Measurements from ENCODE around the gene VKORC1L1.
"Not testable (repeated sequence)": the region's sequence is repeated elsewhere in the genome, so short reads cannot be mapped to it uniquely, and the experiment has no call there.

VKORC1L1 gene

DNA sequence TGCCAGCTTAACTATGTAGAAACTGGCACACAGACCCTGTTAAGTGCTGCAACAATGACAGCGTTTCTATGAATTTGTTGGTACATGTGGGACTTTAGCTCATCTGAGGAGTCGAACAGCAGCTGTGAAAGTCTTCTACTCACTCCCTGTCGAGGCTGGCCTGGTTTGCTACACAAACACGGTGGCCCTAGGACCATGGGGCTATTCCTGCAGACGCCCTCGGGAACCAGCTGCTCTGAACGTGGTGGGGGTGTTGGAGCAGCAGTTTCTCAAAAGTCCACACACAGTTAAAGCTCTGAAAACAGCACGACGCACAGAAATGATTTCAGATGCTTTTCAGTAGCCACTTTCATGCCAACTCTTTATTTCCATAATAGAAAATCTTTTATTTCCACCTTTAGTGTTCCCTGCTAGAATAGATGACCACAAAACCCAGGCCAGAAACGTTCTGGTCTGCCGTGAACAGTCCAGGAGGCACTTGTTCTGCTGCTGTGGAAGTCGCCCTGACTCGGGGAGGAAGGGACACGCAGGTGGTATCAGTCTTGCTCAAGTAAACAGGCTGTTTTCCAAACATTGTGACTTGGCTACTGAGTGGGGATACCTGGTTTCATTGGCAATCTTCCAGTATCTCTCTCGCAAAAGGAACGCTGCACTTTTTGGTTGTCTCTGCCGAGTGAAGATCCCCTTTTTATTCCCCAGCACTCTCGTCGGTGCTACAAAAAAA is 87.6 kb downstream of the VKORC1L1 start:
- Histone ChIP-seq H3K27me3 (no peaks in the 10 kb centered on the region), H3K4me3 (ENCODE audit: low read depth in 1 of 2, low read length in 1 of 2) (no peak overlapping the region), H3K27ac (no peak overlapping the region), H3K9me3 (no peaks in the 10 kb centered on the region), H3K4me1 (ENCODE audit: control insufficient read depth in 1 of 2, insufficient read depth in 1 of 2, low read depth in 1 of 2, low read length in 1 of 2) (no peaks in the 10 kb centered on the region), H3K36me3 (peaks cover 88% of the 10 kb centered on the region)
- TF ChIP-seq, protein P1, sequence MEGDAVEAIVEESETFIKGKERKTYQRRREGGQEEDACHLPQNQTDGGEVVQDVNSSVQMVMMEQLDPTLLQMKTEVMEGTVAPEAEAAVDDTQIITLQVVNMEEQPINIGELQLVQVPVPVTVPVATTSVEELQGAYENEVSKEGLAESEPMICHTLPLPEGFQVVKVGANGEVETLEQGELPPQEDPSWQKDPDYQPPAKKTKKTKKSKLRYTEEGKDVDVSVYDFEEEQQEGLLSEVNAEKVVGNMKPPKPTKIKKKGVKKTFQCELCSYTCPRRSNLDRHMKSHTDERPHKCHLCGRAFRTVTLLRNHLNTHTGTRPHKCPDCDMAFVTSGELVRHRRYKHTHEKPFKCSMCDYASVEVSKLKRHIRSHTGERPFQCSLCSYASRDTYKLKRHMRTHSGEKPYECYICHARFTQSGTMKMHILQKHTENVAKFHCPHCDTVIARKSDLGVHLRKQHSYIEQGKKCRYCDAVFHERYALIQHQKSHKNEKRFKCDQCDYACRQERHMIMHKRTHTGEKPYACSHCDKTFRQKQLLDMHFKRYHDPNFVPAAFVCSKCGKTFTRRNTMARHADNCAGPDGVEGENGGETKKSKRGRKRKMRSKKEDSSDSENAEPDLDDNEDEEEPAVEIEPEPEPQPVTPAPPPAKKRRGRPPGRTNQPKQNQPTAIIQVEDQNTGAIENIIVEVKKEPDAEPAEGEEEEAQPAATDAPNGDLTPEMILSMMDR (IDR thresholded peaks at IDR 0.05) = no peak

DNA sequence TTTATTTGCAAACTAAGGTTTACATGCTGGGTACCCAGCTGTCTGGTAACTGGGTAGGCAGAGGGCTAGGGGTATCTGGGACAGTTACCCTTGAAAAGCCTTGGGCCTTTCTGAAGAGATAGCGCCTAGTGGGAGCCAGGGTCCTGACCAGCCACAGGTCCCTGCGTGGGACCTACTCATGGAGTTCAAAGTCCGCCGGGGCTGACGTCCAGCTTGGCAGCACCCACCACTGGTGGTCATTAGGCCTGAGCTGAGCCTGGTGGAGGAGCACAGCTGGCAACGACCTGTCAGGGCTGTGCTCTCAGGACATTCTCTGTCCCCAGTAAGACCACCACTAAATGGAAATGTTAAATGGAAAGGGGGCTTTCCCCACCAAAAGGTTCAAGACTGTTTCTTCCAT is 89.2 kb downstream of the VKORC1L1 start:
- Histone ChIP-seq H3K4me3 (ENCODE audit: low read depth in 1 of 2, low read length in 1 of 2) (no peak overlapping the region), H3K4me1 (ENCODE audit: control insufficient read depth in 1 of 2, insufficient read depth in 1 of 2, low read depth in 1 of 2, low read length in 1 of 2) (no peaks in the 10 kb centered on the region), H3K27me3 (no peaks in the 10 kb centered on the region), H3K9me3 (no peaks in the 10 kb centered on the region), H3K27ac (no peak overlapping the region), H3K36me3 (peaks cover 92% of the 10 kb centered on the region)
- TF ChIP-seq, protein P1 (IDR thresholded peaks at IDR 0.05) = no peak

DNA sequence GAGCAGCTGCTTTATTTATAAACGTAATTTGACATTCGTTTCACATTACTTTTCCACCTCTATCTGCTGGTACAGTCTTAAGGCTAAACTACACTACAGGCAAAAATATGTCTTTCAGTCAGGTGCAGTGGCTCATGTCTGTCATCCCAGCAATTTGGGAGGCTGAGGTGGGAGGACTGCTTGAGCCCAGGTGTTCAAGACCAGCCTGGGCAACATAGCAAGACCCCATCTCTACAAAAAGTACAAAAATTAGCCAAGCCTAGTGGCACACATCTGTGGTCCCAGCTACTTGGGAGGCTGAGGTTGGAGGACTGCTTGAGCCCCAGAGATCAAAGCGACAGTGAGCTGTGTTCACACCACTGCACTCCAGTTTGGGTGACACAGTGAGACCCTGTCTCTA is 91.8 kb downstream of the VKORC1L1 start:
- not testable (repeated sequence) for H3K4me3 ChIP-seq (ENCODE audit: low read depth in 1 of 2, low read length in 1 of 2); H3K9me3 ChIP-seq; H3K27ac ChIP-seq; H3K4me1 ChIP-seq (ENCODE audit: control insufficient read depth in 1 of 2, insufficient read depth in 1 of 2, low read depth in 1 of 2, low read length in 1 of 2); H3K27me3 ChIP-seq
- H3K36me3 ChIP-seq = peaks cover 99% of the 10 kb centered on the region

DNA sequence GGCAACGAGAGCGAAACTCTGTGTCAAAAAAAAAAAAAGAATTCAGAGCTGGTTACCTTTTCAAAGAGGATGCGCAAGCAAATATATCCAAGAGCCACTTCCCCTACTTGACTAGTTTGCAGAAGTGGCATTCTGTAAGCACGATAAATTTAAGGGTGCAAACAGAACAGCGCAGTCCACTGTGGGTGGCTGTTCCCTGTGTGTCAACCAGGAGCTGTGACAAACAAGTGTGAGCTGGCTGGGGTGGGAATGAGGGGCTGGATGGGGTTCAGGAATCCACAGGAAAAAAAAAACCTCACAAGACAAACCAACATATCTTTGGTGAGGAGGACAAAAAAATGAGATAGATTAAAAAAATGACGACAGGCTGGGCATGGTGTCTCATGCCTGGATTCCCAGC is 93.3 kb downstream of the VKORC1L1 start:
- no peak overlapping the region for H3K27ac ChIP-seq

DNA sequence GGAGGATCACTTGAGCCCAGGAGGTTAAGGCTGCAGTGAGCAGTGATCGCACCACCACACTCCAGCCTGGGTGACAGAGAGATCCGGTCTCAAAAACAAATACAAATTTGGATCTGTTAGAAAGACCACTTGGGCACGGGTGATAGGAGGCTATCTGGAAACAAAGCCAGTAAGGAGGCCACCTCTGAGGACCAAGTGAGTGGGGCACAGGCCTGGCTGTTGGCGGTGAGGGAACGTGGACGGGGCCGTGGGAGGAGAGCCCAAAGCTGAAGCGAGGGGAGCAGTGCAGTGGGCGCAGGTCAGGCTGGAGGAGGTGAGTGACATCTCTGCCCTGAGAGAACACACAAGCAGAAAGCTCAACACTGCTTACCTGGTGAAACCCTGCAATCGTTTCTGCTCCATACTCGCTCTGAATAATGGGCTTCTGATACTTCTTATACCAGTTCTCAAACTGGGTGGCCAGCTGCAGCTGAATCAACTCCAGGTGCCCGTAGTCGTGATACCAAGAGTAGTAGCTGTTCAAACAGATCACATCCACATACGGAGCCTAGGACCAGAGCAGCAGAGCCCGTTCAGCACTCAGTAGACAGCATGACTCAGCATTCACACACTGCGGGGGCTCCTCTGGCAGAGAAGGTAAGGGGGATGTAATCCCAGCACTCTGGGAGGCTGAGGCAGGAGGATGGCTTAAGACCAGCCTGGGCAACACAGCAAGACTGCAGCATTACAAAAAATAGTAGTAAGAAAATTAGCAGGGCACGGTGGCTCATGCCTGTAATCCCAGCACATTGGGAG is 94.7 kb downstream of the VKORC1L1 start:
- TF ChIP-seq, protein P1 (IDR thresholded peaks at IDR 0.05) = no peak
- Histone ChIP-seq H3K36me3 (peaks cover 97% of the 10 kb centered on the region), H3K4me1 (ENCODE audit: control insufficient read depth in 1 of 2, insufficient read depth in 1 of 2, low read depth in 1 of 2, low read length in 1 of 2) (no peaks in the 10 kb centered on the region), H3K27ac (no peak overlapping the region), H3K9me3 (no peaks in the 10 kb centered on the region), H3K27me3 (no peaks in the 10 kb centered on the region), H3K4me3 (ENCODE audit: low read depth in 1 of 2, low read length in 1 of 2) (no peak overlapping the region)

More for the DNA sequence above, 93.3 kb downstream of the VKORC1L1 start:
- TF ChIP-seq, protein P1 (IDR thresholded peaks at IDR 0.05) = no peak
- no peaks in the 10 kb centered on the region for H3K9me3 ChIP-seq
- peaks cover 98% of the 10 kb centered on the region for H3K36me3 ChIP-seq
- no peaks in the 10 kb centered on the region for H3K27me3 ChIP-seq
- no peak overlapping the region for H3K4me3 ChIP-seq (ENCODE audit: low read depth in 1 of 2, low read length in 1 of 2)
- H3K4me1 ChIP-seq (ENCODE audit: control insufficient read depth in 1 of 2, insufficient read depth in 1 of 2, low read depth in 1 of 2, low read length in 1 of 2) = no peaks in the 10 kb centered on the region
